GM11168 (cell line): ENCODE data around the gene FAM181A.

Experiments
- in situ Hi-C: fragments of 300-500 bp; cut with MboI; formaldehyde crosslinking; loops from one replicate; pipeline ENCODE4 v1.12.0; 2022; ENCODE audit warnings: low sequenced_read_pairs; ENCODE audit not compliant: unreplicated experiment

Gene FAM181A

GRCh38 chr14:93926873-93927799, at the start of gene FAM181A:
FAM181A (plus strand) TSS chr14:93927344; CDS start chr14:93928286, 942 bp downstream.
- in situ Hi-C loops, result no loop called here

- in situ Hi-C loops, result no loop called here
These were observed 48.9 kb upstream of the FAM181A start for GRCh38 chr14:93878212-93878611.

GRCh38 chr14:93878871-93879270, 48.3 kb upstream of the FAM181A start:
- in situ Hi-C loops, result no loop called here

GRCh38 chr14:93879362-93879983, 47.7 kb upstream of the FAM181A start:
- in situ Hi-C loops, result no loop called here

GRCh38 chr14:93880021-93880820, 46.9 kb upstream of the FAM181A start:
- in situ Hi-C loops, result loop anchor here (10.0 kb wide), 1 partner anchor 225 kb away; no protein-coding TSS in a partner anchor

- in situ Hi-C loops, result loop anchor here (10.0 kb wide), 1 partner anchor 230 kb away; no protein-coding TSS in a partner anchor
These were observed 42.2 kb upstream of the FAM181A start for GRCh38 chr14:93884950-93885349.

- in situ Hi-C loops, result loop anchor here (10.0 kb wide), 1 partner anchor 234 kb away; no protein-coding TSS in a partner anchor
These were observed 38.1 kb upstream of the FAM181A start for GRCh38 chr14:93888995-93889394.

GRCh38 chr14:93889739-93890483, 37.2 kb upstream of the FAM181A start:
- in situ Hi-C loops, result loop anchor here (10.0 kb wide), 1 partner anchor 235 kb away; no protein-coding TSS in a partner anchor

- in situ Hi-C loops, result no loop called here
These were observed 35.2 kb upstream of the FAM181A start for GRCh38 chr14:93891756-93892504.

- in situ Hi-C loops, result no loop called here
These were observed 34.7 kb upstream of the FAM181A start for GRCh38 chr14:93892505-93892839.

- in situ Hi-C loops, result no loop called here
These were observed 34.1 kb upstream of the FAM181A start for GRCh38 chr14:93892923-93893558.

GRCh38 chr14:93893661-93894261, 33.4 kb upstream of the FAM181A start:
- in situ Hi-C loops, result no loop called here

GRCh38 chr14:93895023-93895604, 32.0 kb upstream of the FAM181A start:
- in situ Hi-C loops, result no loop called here

GRCh38 chr14:93897476-93897845, 29.7 kb upstream of the FAM181A start:
- in situ Hi-C loops, result no loop called here

GRCh38 chr14:93898081-93898611, 29.0 kb upstream of the FAM181A start:
- in situ Hi-C loops, result no loop called here

- in situ Hi-C loops, result no loop called here
These were observed 28.4 kb upstream of the FAM181A start for GRCh38 chr14:93898731-93899130.

- in situ Hi-C loops, result no loop called here
These were observed 25.3 kb upstream of the FAM181A start for GRCh38 chr14:93901813-93902212.
